Measurements from ENCODE around the gene GSG1L. TPM values are rescaled to one million over a fixed set of nuclear protein-coding genes. Genes with fewer than 3 reads are reported as not detected.
A peak's percentile ranks its signal among the peaks of the same experiment; 100 is the strongest.

The GSG1L gene
- total and polyA plus RNA-seq, 12 donors = 0.68 to 14.6 (median 3.4) TPM; not detected in 5

GRCh38 chr16:27781981-27782880, 281.3 kb downstream of the GSG1L start:
- Histone ChIP-seq H3K9me3 (no peaks in the 10 kb centered on the region), H3K27ac (no peak overlapping the region), H3K4me1 (peaks cover 0 to 8% (median 0%) of the 10 kb centered on the region in 9 donors), H3K4me3 (no peak overlapping the region), H3K36me3 (peaks cover 0 to 17% (median 0%) of the 10 kb centered on the region in 9 donors), H3K27me3 (peaks cover 0 to 17% (median 0%) of the 10 kb centered on the region in 7 donors)
- ATAC-seq = no peak
- TF ChIP-seq CTCF (IDR thresholded peaks at IDR 0.05) = no peak
- no peak for DNase-seq
- WGBS, 2 donors = 74 to 75% methylated on average over 19 of the region's 19 CpGs
- intact Hi-C loops (cut with DNase I) = no loop called here

GRCh38 chr16:27781195-27781524, 282.4 kb downstream of the GSG1L start:
- intact Hi-C loops (cut with DNase I) = no loop called here
- H3K4me1 ChIP-seq = peaks cover 0 to 8% (median 0%) of the 10 kb centered on the region in 9 donors
- H3K9me3 ChIP-seq = no peaks in the 10 kb centered on the region
- no peak for TF ChIP-seq CTCF (IDR thresholded peaks at IDR 0.05)
- no peak overlapping the region for H3K27ac ChIP-seq
- DNase-seq = peak; percentile 20 to 42
- H3K4me3 ChIP-seq = no peak overlapping the region
- H3K36me3 ChIP-seq = peaks cover 0 to 26% (median 0%) of the 10 kb centered on the region in 9 donors
- ATAC-seq = peak in 5 of 8 donors; percentile 40 to 86 (median 59)
- WGBS, 2 donors = 26 to 35% methylated on average over 6 to 7 of the region's 7 CpGs
- peaks cover 0 to 12% (median 0%) of the 10 kb centered on the region in 7 donors for H3K27me3 ChIP-seq

- Histone ChIP-seq H3K9me3 (no peaks in the 10 kb centered on the region), H3K4me3 (no peak overlapping the region), H3K4me1 (peaks cover 0 to 8% (median 0%) of the 10 kb centered on the region in 9 donors), H3K27me3 (peaks cover 0 to 12% (median 0%) of the 10 kb centered on the region in 7 donors), H3K36me3 (peaks cover 0 to 26% (median 0%) of the 10 kb centered on the region in 9 donors), H3K27ac (no peak overlapping the region)
- WGBS, 2 donors = 74 to 76% methylated on average over 8 of the region's 8 CpGs
- no peak for TF ChIP-seq CTCF (IDR thresholded peaks at IDR 0.05)
- intact Hi-C loops (cut with DNase I) = no loop called here
- DNase-seq (no peak), ATAC-seq (no peak)
Observed at GRCh38 chr16:27780468-27781194, 282.9 kb downstream of the GSG1L start.

- DNase-seq (no peak), ATAC-seq (no peak)
- peak in 4 of 9 donors; percentile 9 to 26 (median 14) for TF ChIP-seq CTCF (IDR thresholded peaks at IDR 0.05)
- WGBS, 2 donors = 76 to 77% methylated on average over 23 of the region's 23 CpGs
- no peaks in the 10 kb centered on the region for H3K9me3 ChIP-seq
- H3K4me3 ChIP-seq = no peak overlapping the region
- H3K27me3 ChIP-seq = peaks cover 0 to 8% (median 0%) of the 10 kb centered on the region in 7 donors
- no peak overlapping the region for H3K27ac ChIP-seq
- intact Hi-C loops (cut with DNase I) = no loop called here
- peaks cover 0 to 8% (median 0%) of the 10 kb centered on the region in 9 donors for H3K4me1 ChIP-seq
- H3K36me3 ChIP-seq = peaks cover 0 to 29% (median 0%) of the 10 kb centered on the region in 9 donors
Observed at GRCh38 chr16:27779641-27780164, 283.8 kb downstream of the GSG1L start.
